ENCODE results near the gene KIF6.

The KIF6 gene

GRCh38 chr6:39444479-39445019 lies 280.7 kb downstream of the KIF6 start:
- Histone ChIP-seq H3K4me1 (ENCODE audit: low read length) (no peaks in the 10 kb centered on the region), H3K4me2 (ENCODE audit: low read depth, low read length) (no peak overlapping the region), H3K4me3 (ENCODE audit: low read length) (no peak overlapping the region), H3K36me3 (replicated peaks; ENCODE audit: insufficient read depth, low read length) (no peaks in the 10 kb centered on the region), H4K20me1 (ENCODE audit: insufficient read depth, low read length) (no peaks in the 10 kb centered on the region), H3K9me2 (replicated peaks; ENCODE audit: insufficient read depth, low read length) (no peaks in the 10 kb centered on the region), H3K27ac (ENCODE audit: low read length) (no peak overlapping the region), H3F3A (ENCODE audit: insufficient read depth, low read length) (no peaks in the 10 kb centered on the region), H2AFZ (ENCODE audit: low read length) (no peak overlapping the region), H3K79me2 (ENCODE audit: low read length) (no peaks in the 10 kb centered on the region), H3K27me3 (replicated peaks; ENCODE audit: insufficient read depth, low read length) (no peaks in the 10 kb centered on the region), H3K9ac (ENCODE audit: low read length) (no peak overlapping the region), H3K9me3 (replicated peaks; ENCODE audit: insufficient read depth, low read length) (no peaks in the 10 kb centered on the region)
- no peak for DNase-seq
- TF ChIP-seq CTCF (IDR thresholded peaks at IDR 0.05; ENCODE audit: low read length) (no peak), EZH2 (optimal IDR thresholded peaks at IDR 0.05; ENCODE audit: low read depth, low read length) (no peak), EZH2phosphoT487 (IDR thresholded peaks at IDR 0.05; ENCODE audit: low read length) (no peak)

GRCh38 chr6:39441986-39442385 lies 283.2 kb downstream of the KIF6 start:
- Histone ChIP-seq H3K9me2 (replicated peaks; ENCODE audit: insufficient read depth, low read length) (no peaks in the 10 kb centered on the region), H3K4me3 (ENCODE audit: low read length) (no peak overlapping the region), H3K27me3 (replicated peaks; ENCODE audit: insufficient read depth, low read length) (no peaks in the 10 kb centered on the region), H3K36me3 (replicated peaks; ENCODE audit: insufficient read depth, low read length) (no peaks in the 10 kb centered on the region), H3K4me1 (ENCODE audit: low read length) (no peaks in the 10 kb centered on the region), H3K4me2 (ENCODE audit: low read depth, low read length) (no peak overlapping the region), H4K20me1 (ENCODE audit: insufficient read depth, low read length) (no peaks in the 10 kb centered on the region), H3K79me2 (ENCODE audit: low read length) (no peaks in the 10 kb centered on the region), H3K27ac (ENCODE audit: low read length) (no peak overlapping the region), H3F3A (ENCODE audit: insufficient read depth, low read length) (no peaks in the 10 kb centered on the region), H3K9me3 (replicated peaks; ENCODE audit: insufficient read depth, low read length) (no peaks in the 10 kb centered on the region), H3K9ac (ENCODE audit: low read length) (no peak overlapping the region), H2AFZ (ENCODE audit: low read length) (no peak overlapping the region)
- no peak for TF ChIP-seq EZH2 (optimal IDR thresholded peaks at IDR 0.05; ENCODE audit: low read depth, low read length)
- TF ChIP-seq EZH2phosphoT487 (IDR thresholded peaks at IDR 0.05; ENCODE audit: low read length): no peak
- TF ChIP-seq CTCF (IDR thresholded peaks at IDR 0.05; ENCODE audit: low read length): no peak
- DNase-seq: no peak

- H3K36me3 ChIP-seq (replicated peaks; ENCODE audit: insufficient read depth, low read length): no peaks in the 10 kb centered on the region
- H2AFZ ChIP-seq (ENCODE audit: low read length): no peak overlapping the region
- no peaks in the 10 kb centered on the region for H3K79me2 ChIP-seq (ENCODE audit: low read length)
- H3F3A ChIP-seq (ENCODE audit: insufficient read depth, low read length): no peaks in the 10 kb centered on the region
- no peak overlapping the region for H3K4me3 ChIP-seq (ENCODE audit: low read length)
- H3K27ac ChIP-seq (ENCODE audit: low read length): no peak overlapping the region
- TF ChIP-seq EZH2phosphoT487 (IDR thresholded peaks at IDR 0.05; ENCODE audit: low read length) (no peak), EZH2 (optimal IDR thresholded peaks at IDR 0.05; ENCODE audit: low read depth, low read length) (no peak)
- no peaks in the 10 kb centered on the region for H3K4me1 ChIP-seq (ENCODE audit: low read length)
- H3K9me2 ChIP-seq (replicated peaks; ENCODE audit: insufficient read depth, low read length): no peaks in the 10 kb centered on the region
- H4K20me1 ChIP-seq (ENCODE audit: insufficient read depth, low read length): no peaks in the 10 kb centered on the region
- no peaks in the 10 kb centered on the region for H3K27me3 ChIP-seq (replicated peaks; ENCODE audit: insufficient read depth, low read length)
- no peaks in the 10 kb centered on the region for H3K9me3 ChIP-seq (replicated peaks; ENCODE audit: insufficient read depth, low read length)
- no peak overlapping the region for H3K4me2 ChIP-seq (ENCODE audit: low read depth, low read length)
- no peak overlapping the region for H3K9ac ChIP-seq (ENCODE audit: low read length)
- DNase-seq: no peak
Measured at GRCh38 chr6:39441301-39441700, 283.9 kb downstream of the KIF6 start.

- Histone ChIP-seq H3K79me2 (ENCODE audit: low read length) (no peaks in the 10 kb centered on the region), H3K9me3 (replicated peaks; ENCODE audit: insufficient read depth, low read length) (no peaks in the 10 kb centered on the region), H3F3A (ENCODE audit: insufficient read depth, low read length) (no peaks in the 10 kb centered on the region), H3K9ac (ENCODE audit: low read length) (no peak overlapping the region), H3K36me3 (replicated peaks; ENCODE audit: insufficient read depth, low read length) (no peaks in the 10 kb centered on the region), H3K9me2 (replicated peaks; ENCODE audit: insufficient read depth, low read length) (no peaks in the 10 kb centered on the region), H2AFZ (ENCODE audit: low read length) (no peak overlapping the region), H3K4me1 (ENCODE audit: low read length) (no peaks in the 10 kb centered on the region), H3K4me3 (ENCODE audit: low read length) (no peak overlapping the region), H3K4me2 (ENCODE audit: low read depth, low read length) (no peak overlapping the region), H3K27ac (ENCODE audit: low read length) (no peak overlapping the region), H3K27me3 (replicated peaks; ENCODE audit: insufficient read depth, low read length) (no peaks in the 10 kb centered on the region), H4K20me1 (ENCODE audit: insufficient read depth, low read length) (no peaks in the 10 kb centered on the region)
- DNase-seq: no peak
- TF ChIP-seq EZH2phosphoT487 (IDR thresholded peaks at IDR 0.05; ENCODE audit: low read length) (no peak), EZH2 (optimal IDR thresholded peaks at IDR 0.05; ENCODE audit: low read depth, low read length) (no peak), CTCF (IDR thresholded peaks at IDR 0.05; ENCODE audit: low read length) (no peak)
Measured at GRCh38 chr6:39440039-39440426, 285.2 kb downstream of the KIF6 start.
